ENCODE data around the gene MCFD2.

DNA sequence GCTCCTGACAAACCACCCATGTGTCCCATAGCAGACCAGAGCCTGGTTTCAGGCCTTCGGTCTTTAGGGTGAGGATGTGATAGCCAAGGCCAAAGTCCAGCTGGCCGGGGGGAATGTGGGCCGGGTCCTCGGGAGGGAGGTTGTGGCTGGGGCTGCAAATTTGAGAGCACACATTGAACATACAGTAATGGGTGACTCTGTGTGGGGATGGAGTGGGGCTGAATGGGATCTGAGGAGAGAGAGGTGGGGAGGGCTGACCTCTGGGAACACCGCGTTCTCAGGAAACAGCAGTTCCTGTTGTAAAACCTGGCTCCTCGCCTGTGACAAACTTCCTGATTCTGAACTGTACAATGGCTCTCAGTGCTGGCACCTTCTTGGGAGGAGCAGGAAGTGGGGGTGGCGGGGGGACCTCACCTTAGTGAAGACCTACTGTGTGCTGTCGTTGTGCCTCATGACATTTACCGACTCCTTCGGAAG lies 48.8 kb downstream of the MCFD2 start:
- TF ChIP-seq FOXM1 (IDR thresholded peaks at IDR 0.05; ENCODE audit: borderline replicate concordance, low read depth), result no peak
- TF ChIP-seq CREB1 (IDR thresholded peaks at IDR 0.05; ENCODE audit: low read depth), result no peak
- TF ChIP-seq, protein P1, sequence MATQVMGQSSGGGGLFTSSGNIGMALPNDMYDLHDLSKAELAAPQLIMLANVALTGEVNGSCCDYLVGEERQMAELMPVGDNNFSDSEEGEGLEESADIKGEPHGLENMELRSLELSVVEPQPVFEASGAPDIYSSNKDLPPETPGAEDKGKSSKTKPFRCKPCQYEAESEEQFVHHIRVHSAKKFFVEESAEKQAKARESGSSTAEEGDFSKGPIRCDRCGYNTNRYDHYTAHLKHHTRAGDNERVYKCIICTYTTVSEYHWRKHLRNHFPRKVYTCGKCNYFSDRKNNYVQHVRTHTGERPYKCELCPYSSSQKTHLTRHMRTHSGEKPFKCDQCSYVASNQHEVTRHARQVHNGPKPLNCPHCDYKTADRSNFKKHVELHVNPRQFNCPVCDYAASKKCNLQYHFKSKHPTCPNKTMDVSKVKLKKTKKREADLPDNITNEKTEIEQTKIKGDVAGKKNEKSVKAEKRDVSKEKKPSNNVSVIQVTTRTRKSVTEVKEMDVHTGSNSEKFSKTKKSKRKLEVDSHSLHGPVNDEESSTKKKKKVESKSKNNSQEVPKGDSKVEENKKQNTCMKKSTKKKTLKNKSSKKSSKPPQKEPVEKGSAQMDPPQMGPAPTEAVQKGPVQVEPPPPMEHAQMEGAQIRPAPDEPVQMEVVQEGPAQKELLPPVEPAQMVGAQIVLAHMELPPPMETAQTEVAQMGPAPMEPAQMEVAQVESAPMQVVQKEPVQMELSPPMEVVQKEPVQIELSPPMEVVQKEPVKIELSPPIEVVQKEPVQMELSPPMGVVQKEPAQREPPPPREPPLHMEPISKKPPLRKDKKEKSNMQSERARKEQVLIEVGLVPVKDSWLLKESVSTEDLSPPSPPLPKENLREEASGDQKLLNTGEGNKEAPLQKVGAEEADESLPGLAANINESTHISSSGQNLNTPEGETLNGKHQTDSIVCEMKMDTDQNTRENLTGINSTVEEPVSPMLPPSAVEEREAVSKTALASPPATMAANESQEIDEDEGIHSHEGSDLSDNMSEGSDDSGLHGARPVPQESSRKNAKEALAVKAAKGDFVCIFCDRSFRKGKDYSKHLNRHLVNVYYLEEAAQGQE (IDR thresholded peaks at IDR 0.05; ENCODE audit: low read depth), result no peak
- TF ChIP-seq, protein P2, sequence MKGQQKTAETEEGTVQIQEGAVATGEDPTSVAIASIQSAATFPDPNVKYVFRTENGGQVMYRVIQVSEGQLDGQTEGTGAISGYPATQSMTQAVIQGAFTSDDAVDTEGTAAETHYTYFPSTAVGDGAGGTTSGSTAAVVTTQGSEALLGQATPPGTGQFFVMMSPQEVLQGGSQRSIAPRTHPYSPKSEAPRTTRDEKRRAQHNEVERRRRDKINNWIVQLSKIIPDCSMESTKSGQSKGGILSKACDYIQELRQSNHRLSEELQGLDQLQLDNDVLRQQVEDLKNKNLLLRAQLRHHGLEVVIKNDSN (IDR thresholded peaks at IDR 0.05), result no peak
- no peak for TF ChIP-seq TAF1 (IDR thresholded peaks at IDR 0.05; ENCODE audit: low read depth)
- TF ChIP-seq EP300 (IDR thresholded peaks at IDR 0.05; ENCODE audit: borderline replicate concordance), result no peak
- TF ChIP-seq YY1 (IDR thresholded peaks at IDR 0.05; ENCODE audit: low read depth), result no peak
- no peak for TF ChIP-seq RAD21 (IDR thresholded peaks at IDR 0.05; ENCODE audit: low read depth)

Measured in Ishikawa (cell line).